LHCN-M2 (cell line): Measurements from ENCODE around the gene CNN1. TPM values are rescaled to one million over a fixed set of nuclear protein-coding genes. Genes with fewer than 3 reads are reported as not detected.
"Not testable (repeated sequence)": the region's sequence is repeated elsewhere in the genome, so short reads cannot be mapped to it uniquely, and the experiment has no call there.

ENCODE experiments used
- DNase-seq: peaks from one replicate; pipeline ENCODE4 v3.0.0-alpha.2; 2012; ENCODE audit warnings: low read depth
- total RNA-seq: library from RNA; depleted of rRNA; stranded (reverse); fragments of >200 nt; gene quantifications from 2 replicates; pipeline ENCODE4 v1.2.3, GENCODE V29; 2014

Gene CNN1
- total RNA-seq, 1 experiment from 2014 or later, result 1.0 TPM

- not testable (repeated sequence) for DNase-seq
Observed at GRCh38 chr19:11564082-11564807, 25.6 kb downstream of the CNN1 start.

DNA sequence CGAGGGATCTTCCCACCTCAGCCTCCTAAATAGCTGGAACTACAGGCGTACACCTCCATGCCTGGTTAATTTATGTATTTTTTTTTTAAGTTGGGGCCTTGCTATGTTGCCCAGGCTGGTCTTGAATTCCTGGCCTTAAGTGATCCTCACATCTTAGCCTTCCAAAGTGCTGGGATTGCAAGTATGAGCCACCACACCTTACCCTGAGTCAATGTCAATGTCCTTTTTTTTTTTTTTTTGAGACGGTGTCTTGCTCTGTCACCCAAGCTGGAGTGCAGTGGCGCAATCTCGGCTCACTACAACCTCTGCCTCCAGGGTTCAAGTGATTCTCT lies 27.0 kb downstream of the CNN1 start:
- DNase-seq, result not testable (repeated sequence)

- DNase-seq, result no peak
Observed at GRCh38 chr19:11566164-11566563, 27.5 kb downstream of the CNN1 start.

GRCh38 chr19:11570039-11570462 lies 31.4 kb downstream of the CNN1 start:
- no peak for DNase-seq

- not testable (repeated sequence) for DNase-seq
Observed at GRCh38 chr19:11573354-11573753, 34.7 kb downstream of the CNN1 start.

- not testable (repeated sequence) for DNase-seq
Observed at GRCh38 chr19:11573763-11574162, 35.1 kb downstream of the CNN1 start.

DNA sequence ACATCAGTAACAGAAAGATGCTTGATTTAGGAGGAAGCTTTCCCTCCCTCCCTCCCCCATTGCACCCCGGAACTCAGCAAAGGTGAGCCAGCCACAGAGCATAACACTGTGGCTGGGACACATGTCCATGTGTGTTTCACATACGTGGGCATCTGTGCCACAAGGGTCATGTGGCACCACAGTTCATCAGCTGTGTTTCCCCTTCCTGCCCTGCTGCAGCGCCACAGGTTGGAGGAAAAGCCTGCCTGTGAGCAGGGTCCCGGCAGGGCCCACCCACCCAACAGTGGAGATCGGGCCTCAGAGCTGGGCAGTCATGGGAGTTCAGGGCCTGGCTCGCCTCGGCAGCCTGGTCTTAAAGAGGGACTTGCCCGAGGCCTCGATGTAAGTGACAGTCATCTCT lies 36.0 kb downstream of the CNN1 start:
- no peak for DNase-seq

DNA sequence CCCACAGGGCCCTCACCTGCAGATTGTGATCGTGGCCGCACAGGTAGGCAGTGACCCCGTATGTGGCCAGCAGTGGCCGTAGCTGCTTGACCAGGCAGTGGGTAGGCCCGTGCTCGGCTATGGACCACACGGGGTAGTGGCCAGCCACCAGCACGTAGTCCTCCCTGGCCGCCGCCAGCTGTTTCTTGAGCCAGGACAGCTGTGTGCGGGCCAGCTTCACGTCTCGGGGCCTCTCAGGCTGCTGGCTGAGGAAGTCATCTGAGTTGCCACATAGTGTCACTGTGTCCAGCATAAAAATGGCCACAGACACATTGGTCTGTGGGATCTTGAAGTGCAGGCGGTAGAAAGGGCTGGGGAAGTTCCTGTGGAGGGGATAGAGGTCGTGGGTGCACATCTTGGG lies 37.6 kb downstream of the CNN1 start:
- no peak for DNase-seq

DNA sequence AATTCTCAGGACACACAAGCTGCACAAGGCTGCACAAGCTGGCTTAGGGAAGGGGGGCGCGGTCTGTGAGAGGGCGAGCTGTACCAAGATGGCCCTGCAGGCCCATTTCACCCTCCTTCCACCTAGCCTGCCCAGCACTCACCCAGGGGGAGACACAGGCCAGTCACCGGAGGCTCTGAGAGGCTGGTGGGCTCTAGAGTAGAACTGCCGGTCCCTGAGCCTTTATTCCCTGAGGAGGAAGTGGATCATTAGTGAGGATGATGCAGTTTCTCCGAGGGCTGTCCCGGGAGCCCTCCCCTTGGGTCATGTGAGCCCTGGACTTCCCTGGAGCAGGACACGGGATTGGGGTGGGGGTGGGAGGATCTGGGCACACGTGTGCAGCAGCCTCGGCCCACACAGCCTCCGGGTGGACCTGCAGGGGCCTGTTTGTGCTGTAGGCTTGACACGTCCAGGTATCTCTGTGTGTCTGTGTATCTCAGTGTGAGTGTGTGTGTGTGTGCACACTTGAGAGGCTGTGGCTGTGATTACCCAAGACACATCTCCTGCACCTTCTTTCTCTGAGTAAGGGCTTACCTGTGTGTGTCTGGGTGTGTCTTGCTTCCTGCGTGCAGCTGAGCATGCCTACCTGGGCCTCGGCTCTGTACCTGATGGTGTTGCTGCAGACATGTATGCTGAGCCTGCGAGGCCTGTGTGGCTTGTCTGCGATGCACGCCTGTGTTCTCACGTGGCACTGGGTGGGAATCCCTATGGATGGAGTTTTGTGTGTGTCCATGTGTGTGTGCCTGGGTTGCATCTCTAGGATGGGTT lies 39.0 kb downstream of the CNN1 start, which contains the start of gene ACP5:
Gene ACP5, minus strand, starts transcription at position 195 of the 807 bp plus-strand sequence. CDS start 328 bp downstream, outside the sequence.
- no peak for DNase-seq

DNA sequence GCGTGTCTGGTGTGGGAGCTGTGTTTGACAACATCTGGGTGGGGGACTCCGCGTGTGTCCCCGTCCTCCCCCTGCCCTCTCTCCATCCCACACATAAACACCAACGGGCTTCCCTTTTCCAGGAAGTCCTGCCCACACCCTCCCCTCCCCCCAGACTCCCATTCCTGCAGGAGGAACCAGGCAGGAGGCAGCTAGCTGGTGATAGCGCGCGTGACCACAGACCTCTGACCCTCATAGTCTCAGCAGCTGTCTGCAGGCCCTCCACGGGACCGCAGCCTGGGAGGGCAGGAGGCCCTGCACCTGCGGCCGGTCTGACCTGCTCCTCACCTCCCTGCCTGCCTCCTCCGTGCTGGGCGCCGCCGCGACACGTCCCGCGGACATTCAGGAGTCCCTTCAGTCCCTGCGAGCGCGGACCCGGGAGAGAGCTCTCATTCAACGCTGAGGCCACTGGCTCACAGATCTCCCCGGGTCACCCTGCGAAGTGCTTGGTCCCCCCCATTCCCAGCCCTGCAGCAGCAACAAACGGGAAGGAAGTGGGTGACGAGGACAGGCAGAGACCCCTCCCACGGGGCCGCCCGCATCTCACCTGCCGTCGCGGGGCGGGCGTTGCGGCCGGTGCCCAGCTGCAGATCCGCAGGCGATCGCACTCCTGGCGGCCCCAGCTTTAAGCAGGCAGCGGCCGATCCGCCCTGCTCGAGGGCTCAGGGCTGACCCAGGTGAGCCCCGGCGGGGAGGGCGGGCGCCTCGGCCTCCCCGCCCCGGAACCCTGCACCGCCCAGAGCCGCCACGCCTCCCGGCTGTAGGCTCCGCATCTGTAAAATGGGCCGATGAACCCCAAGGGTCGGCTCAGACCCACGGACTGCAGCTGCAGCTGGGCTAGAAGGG lies 39.8 kb downstream of the CNN1 start:
- DNase-seq, result peak; percentile 17

DNA sequence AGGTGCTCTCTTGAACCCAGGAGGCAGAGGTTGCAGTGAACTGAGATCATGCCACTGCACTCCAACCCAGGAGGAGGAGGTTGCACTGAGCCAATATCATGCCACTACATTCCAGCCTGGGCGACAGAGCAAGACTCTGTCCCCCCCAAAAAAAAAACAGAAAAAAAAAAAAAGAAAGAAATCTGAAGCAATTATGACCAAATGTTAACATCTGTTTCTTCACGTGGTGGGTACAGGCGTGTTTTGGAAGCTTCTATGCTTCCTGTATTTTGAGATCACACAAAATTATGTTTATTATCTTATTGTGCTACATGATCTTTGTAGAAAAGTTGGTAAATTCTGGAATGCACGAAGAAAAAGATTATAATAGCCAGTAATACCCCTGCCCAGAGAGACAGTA lies 41.5 kb downstream of the CNN1 start:
- no peak for DNase-seq

- no peak for DNase-seq
Observed at GRCh38 chr19:11581740-11582139, 43.1 kb downstream of the CNN1 start.

DNA sequence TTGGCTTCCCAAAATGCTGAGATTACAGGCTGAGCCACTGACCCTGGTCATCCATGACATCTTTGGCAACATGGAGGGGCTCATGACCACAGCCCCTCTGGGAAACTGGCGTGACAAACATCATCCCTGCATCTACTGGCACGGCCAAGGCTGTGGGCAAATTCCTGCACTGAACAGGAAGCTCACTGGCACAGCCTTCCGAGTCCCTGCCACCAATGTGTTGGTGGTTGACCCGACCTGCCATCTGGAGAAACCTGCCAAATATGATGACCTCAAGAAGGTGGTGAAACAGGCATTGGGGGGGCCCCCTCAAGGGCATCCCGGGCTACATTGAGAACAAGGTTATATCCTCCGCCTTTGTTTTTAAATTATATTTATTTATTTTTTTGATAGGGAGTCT lies 47.7 kb downstream of the CNN1 start:
- no peak for DNase-seq

DNA sequence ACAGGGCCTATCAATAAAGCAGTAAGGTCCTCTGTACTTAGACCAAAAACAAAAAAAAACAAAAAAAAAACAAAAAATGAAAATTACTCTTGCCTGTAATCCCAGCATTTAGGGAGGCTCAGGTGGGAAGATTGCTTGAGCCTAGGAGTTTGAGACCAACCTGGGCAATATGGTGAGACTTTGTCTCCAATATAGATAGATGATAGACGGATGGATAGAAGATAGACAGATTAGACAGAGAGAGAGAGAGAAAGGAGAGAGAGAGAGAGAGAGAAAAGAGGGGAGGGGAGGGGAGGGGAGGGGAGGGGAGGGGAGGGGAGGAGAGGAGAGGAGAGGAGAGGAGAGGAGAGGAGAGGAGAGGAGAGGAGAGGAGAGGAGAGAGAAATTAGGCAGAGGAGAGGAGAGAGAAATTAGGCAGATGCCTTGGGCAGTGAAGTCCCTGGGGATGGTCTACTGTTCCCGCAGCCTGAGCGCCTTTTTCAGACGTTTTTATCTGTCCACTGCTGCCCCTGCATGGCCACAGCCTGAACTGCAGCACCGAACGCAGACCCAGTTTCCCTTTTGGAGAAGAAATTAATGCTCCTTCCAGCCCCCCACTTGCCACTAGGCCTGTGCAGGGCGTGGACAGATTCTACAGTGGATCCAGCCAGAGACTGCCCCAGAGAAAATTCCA lies 48.8 kb downstream of the CNN1 start:
- DNase-seq, result peak; percentile 62

- DNase-seq, result no peak
Observed at GRCh38 chr19:11587975-11588631, 49.5 kb downstream of the CNN1 start.

- no peak for DNase-seq
Observed at GRCh38 chr19:11594084-11594483, 55.4 kb downstream of the CNN1 start.

DNA sequence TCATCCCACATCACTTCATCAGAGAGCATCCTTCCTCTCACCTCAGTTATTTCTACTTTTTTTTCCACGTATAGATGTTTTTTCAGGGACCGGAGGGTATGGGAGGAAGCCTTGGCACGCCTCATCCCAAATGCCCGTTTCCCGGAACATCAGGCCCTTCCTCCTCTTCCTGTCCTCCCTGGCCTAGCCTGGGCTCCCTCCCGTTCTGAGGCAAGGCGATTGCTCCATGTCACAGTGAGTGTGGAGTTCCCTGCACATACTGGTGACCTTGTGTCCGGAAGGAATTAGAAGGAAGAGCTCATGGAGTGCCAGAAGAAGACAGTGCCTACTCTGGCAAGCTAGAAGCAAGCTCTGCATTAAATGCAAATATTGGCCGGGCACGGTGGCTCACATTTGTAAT lies 57.5 kb downstream of the CNN1 start:
- DNase-seq, result no peak

DNA sequence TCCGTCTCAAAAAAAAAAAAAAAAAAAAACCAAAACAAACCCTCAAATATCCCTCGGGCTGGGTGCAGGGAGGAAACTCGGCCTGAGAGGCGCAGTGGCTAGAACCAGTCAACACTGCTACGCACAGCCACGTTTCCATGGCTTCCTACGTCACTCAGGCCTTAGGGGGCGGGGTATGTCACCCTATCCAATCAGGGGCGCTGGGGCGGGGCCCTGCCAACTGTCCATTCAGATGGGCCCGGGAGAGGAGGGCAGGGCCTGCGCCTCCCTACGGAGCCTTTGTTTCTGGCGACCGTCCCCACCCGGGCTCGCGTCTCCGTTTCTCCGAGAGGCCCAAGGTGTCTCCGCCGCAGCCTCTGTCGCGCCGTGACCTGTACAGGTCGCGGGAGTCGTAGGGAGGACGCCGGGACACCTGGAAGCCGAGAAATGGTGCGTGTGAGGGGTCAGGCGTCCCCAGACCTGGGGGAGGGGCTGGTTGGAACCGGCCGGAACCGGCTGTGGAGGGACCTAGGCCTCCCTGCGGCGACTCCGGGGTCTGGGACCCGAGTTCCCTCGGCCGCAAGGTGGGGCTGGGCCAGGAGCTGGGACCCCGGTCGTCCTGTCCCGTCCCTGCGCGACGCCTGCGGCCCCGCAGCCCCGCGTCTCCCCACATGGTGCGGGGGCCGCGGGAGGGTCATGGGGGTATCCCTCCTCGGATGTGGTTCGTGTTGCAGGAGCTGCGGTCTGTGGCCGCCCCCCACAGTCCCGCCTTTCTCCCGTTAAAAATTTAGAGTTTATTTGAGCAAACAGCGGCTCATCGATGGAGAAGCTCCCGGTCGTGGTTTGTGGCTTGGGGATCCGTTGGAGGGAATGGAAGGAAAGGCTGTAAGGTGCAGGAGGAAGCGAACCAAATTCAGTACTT lies 58.8 kb downstream of the CNN1 start, which contains the start of gene ZNF627:
Gene ZNF627, plus strand, starts transcription at position 282 of the 901 bp plus-strand sequence. Its CDS starts 145 bp downstream, at position 427.
- DNase-seq, result peak; percentile 98

- DNase-seq, result no peak
Observed at GRCh38 chr19:11598103-11598483, 59.4 kb downstream of the CNN1 start.

DNA sequence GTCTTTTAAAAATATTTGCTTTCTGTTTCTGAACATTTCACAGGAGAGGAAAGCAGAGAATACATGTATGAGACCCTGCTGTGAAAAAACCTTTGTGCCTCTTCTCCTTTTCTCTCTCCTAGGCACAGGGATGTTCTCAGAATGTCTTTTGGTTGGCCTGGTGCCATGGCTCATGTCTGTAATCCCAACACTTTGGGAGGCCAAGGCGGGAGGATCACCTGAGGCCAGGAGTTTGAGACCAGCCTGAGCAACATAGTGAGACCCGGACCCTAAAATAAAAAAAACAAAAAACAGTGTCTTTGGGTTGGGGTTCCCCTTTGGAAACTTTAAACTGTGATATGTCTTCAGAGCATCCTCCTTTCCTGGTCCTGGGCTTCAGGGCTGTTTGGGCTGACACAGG lies 60.1 kb downstream of the CNN1 start:
- no peak for DNase-seq
